ENCODE data around the gene PRELID3B. TPM values are rescaled to one million over a fixed set of nuclear protein-coding genes. Genes with fewer than 3 reads are reported as not detected.

The PRELID3B gene
- total and polyA plus RNA-seq, 7 experiments from 2014 or later, result 17.6 to 70.4 (median 42.0) TPM

DNA sequence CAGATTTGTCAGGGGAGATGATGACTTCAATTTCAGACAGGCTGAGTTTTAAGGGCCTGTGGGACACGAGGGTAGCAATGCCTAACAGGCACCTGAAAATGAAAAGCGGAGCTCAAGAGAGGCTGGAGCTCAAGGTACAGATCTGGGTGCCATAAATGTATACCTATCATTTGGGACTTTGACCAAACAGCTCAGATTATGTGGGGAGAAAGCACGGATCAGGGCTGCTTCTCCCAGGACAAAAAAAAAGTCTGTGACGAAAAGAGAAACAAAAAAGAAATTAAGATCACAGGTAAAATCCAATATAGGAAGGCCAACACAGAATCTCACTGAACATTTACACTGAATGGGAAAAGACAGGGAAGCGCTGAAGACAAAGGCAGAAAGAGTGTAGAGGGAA, 1.9 kb downstream of the PRELID3B start:
- peak overlapping the region; percentile 16 to 90 (median 58) for H3K27ac Mint-ChIP-seq
- peaks cover 40 to 61% (median 58%) of the 10 kb centered on the region in 7 donors for H3K4me1 Mint-ChIP-seq
- peaks cover 13 to 27% (median 18%) of the 10 kb centered on the region in 3 experiments for H3K36me3 ChIP-seq (ENCODE audit: control insufficient read depth in 2 of 3, insufficient read depth in 3 of 3, low read length in 3 of 3)
- H3K27me3 ChIP-seq (ENCODE audit: control insufficient read depth in 2 of 2, insufficient read depth in 2 of 2, low read length in 2 of 2), result no peaks in the 10 kb centered on the region
- peak overlapping the region; percentile 81 to 96 (median 90) for H3K4me3 Mint-ChIP-seq
- POLR2A ChIA-PET, result interaction anchor here (0.7 to 4.3 kb wide), 4 partner anchors 8 to 151 kb away, joined by 3 to 58 read pairs (median 4); partner anchors contain the start of gene ATP5F1E
- H3K36me3 Mint-ChIP-seq, result peaks cover 11 to 37% (median 15%) of the 10 kb centered on the region in 5 donors
- CTCF ChIA-PET, result no interaction called here
- DNase-seq (no peak), ATAC-seq (no peak)
- H3K9me3 Mint-ChIP-seq, result no peaks in the 10 kb centered on the region
- H3K9me3 ChIP-seq (ENCODE audit: control insufficient read depth in 2 of 3, low read length in 3 of 3), result no peaks in the 10 kb centered on the region
- intact Hi-C loops (cut with micrococcal nuclease), result loop anchor here (5.0 kb wide), 3 partner anchors 182 to 1408 kb away; partner anchors contain the start of gene RAB22A (in 1 of the 2)
- H3K27ac ChIP-seq (ENCODE audit: low read depth, low read length), result no peak overlapping the region
- peaks cover 30 to 32% of the 10 kb centered on the region in 2 donors for H3K4me1 ChIP-seq (ENCODE audit: control insufficient read depth in 2 of 2, insufficient read depth in 2 of 2, low read length in 2 of 2)
- no peaks in the 10 kb centered on the region for H3K27me3 Mint-ChIP-seq
- H3K4me3 ChIP-seq (ENCODE audit: low read length), result no peak overlapping the region

DNA sequence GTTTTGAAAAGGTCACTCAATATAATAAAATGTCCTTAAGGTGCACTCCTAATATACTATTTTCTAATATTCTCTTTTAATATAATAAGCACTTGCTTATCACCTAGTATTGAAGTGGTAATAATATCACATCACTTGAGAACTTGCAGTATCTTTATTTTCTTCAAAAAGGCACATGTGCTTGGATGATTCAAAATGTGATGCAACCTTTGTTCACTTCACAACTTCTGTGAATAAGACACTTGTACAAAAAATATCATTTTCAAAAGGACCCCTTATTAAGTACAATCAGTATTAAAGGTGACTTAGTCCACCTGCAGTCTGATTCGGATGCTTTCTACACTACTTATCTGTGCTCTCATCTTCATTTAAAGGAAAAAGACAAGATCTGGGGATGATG, 3.4 kb downstream of the PRELID3B start:
- no peaks in the 10 kb centered on the region for H3K9me3 Mint-ChIP-seq
- no peaks in the 10 kb centered on the region for H3K9me3 ChIP-seq (ENCODE audit: control insufficient read depth in 2 of 3, low read length in 3 of 3)
- no peaks in the 10 kb centered on the region for H3K27me3 ChIP-seq (ENCODE audit: control insufficient read depth in 2 of 2, insufficient read depth in 2 of 2, low read length in 2 of 2)
- peaks cover 40 to 59% (median 56%) of the 10 kb centered on the region in 7 donors for H3K4me1 Mint-ChIP-seq
- intact Hi-C loops (cut with micrococcal nuclease), result loop anchor here in 1 of 2 donors (10.0 kb wide), 2 partner anchors 804 to 1644 kb away; partner anchors contain the start of gene RBM38
- no peak overlapping the region for H3K4me3 ChIP-seq (ENCODE audit: low read length)
- H3K4me1 ChIP-seq (ENCODE audit: control insufficient read depth in 2 of 2, insufficient read depth in 2 of 2, low read length in 2 of 2), result peaks cover 29% of the 10 kb centered on the region in 2 donors
- H3K27ac Mint-ChIP-seq, result peak overlapping the region in 1 of 9 donors; percentile 32
- no peak overlapping the region for H3K27ac ChIP-seq (ENCODE audit: low read depth, low read length)
- no peak for DNase-seq
- POLR2A ChIA-PET, result no interaction called here
- H3K36me3 ChIP-seq (ENCODE audit: control insufficient read depth in 2 of 3, insufficient read depth in 3 of 3, low read length in 3 of 3), result peaks cover 17 to 33% (median 18%) of the 10 kb centered on the region in 3 experiments
- peak overlapping the region in 4 of 10 donors; percentile 22 to 92 (median 48) for H3K4me3 Mint-ChIP-seq
- peaks cover 15 to 48% (median 19%) of the 10 kb centered on the region in 5 donors for H3K36me3 Mint-ChIP-seq
- CTCF ChIA-PET, result no interaction called here
- no peaks in the 10 kb centered on the region for H3K27me3 Mint-ChIP-seq
- no peak for ATAC-seq

DNA sequence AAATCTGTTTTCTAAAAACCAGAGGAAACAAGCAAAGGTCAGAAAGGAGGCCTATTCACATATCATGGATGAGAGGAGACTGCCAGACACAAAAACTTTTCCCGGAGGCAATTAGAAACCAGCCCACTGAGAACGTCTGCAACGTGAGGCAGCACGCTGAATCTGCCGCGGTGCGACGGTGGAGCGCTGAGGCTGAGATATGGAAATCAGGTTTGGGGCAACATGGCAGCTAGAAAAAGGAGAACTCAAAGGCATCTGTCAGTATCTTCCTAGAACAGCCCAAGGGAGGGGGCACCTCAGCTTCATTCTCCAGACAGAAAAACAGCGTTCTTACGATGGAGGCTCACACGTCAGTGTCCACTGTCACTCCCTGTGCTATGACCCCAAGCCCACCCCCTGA, 5.2 kb downstream of the PRELID3B start:
- peaks cover 17 to 33% (median 18%) of the 10 kb centered on the region in 3 experiments for H3K36me3 ChIP-seq (ENCODE audit: control insufficient read depth in 2 of 3, insufficient read depth in 3 of 3, low read length in 3 of 3)
- H3K27me3 Mint-ChIP-seq, result no peaks in the 10 kb centered on the region

GRCh38 chr20:59035381-59035780, 7.2 kb downstream of the PRELID3B start:
- ATAC-seq (no peak), DNase-seq (no peak)
- Histone ChIP-seq H3K4me1 (ENCODE audit: control insufficient read depth in 2 of 2, insufficient read depth in 2 of 2, low read length in 2 of 2) (peaks cover 12 to 21% of the 10 kb centered on the region in 2 donors), H3K4me3 (ENCODE audit: low read length) (no peak overlapping the region), H3K27me3 (ENCODE audit: control insufficient read depth in 2 of 2, insufficient read depth in 2 of 2, low read length in 2 of 2) (no peaks in the 10 kb centered on the region), H3K27ac (ENCODE audit: low read depth, low read length) (no peak overlapping the region), H3K36me3 (ENCODE audit: control insufficient read depth in 2 of 3, insufficient read depth in 3 of 3, low read length in 3 of 3) (peaks cover 17 to 33% (median 19%) of the 10 kb centered on the region in 3 experiments), H3K9me3 (ENCODE audit: control insufficient read depth in 2 of 3, low read length in 3 of 3) (no peaks in the 10 kb centered on the region)
- ChIA-PET POLR2A (no interaction called here), CTCF (no interaction called here)
- intact Hi-C loops (cut with micrococcal nuclease), result loop anchor here in 1 of 2 donors (10.0 kb wide), 2 partner anchors 801 to 1641 kb away; partner anchors contain the start of gene RBM38
- Mint-ChIP-seq H3K27ac (peak overlapping the region in 4 of 9 donors; percentile 6 to 65 (median 44)), H3K9me3 (no peaks in the 10 kb centered on the region), H3K4me3 (no peak overlapping the region), H3K4me1 (peaks cover 33 to 50% (median 46%) of the 10 kb centered on the region in 7 donors), H3K36me3 (peaks cover 15 to 40% (median 23%) of the 10 kb centered on the region in 5 donors), H3K27me3 (no peaks in the 10 kb centered on the region)

More for the DNA sequence above, 5.2 kb downstream of the PRELID3B start:
- no peak for ATAC-seq
- H3K4me3 ChIP-seq (ENCODE audit: low read length), result no peak overlapping the region
- Mint-ChIP-seq H3K9me3 (no peaks in the 10 kb centered on the region), H3K4me3 (no peak overlapping the region), H3K4me1 (peaks cover 39 to 56% (median 49%) of the 10 kb centered on the region in 7 donors), H3K27ac (peak overlapping the region in 2 of 9 donors; percentile 30 to 79), H3K36me3 (peaks cover 15 to 48% (median 19%) of the 10 kb centered on the region in 5 donors)
- peaks cover 17 to 28% of the 10 kb centered on the region in 2 donors for H3K4me1 ChIP-seq (ENCODE audit: control insufficient read depth in 2 of 2, insufficient read depth in 2 of 2, low read length in 2 of 2)
- H3K9me3 ChIP-seq (ENCODE audit: control insufficient read depth in 2 of 3, low read length in 3 of 3), result no peaks in the 10 kb centered on the region
- no peaks in the 10 kb centered on the region for H3K27me3 ChIP-seq (ENCODE audit: control insufficient read depth in 2 of 2, insufficient read depth in 2 of 2, low read length in 2 of 2)
- ChIA-PET POLR2A (interaction anchor here (0.6 kb wide), 1 partner anchor 9 kb away, joined by 6 read pairs; no protein-coding TSS in a partner anchor), CTCF (no interaction called here)
- intact Hi-C loops (cut with micrococcal nuclease), result loop anchor here in 1 of 2 donors (10.0 kb wide), 2 partner anchors 803 to 1643 kb away; partner anchors contain the start of gene RBM38
- DNase-seq, result no peak
- H3K27ac ChIP-seq (ENCODE audit: low read depth, low read length), result no peak overlapping the region

- peaks cover 26 to 32% of the 10 kb centered on the region in 2 donors for H3K4me1 ChIP-seq (ENCODE audit: control insufficient read depth in 2 of 2, insufficient read depth in 2 of 2, low read length in 2 of 2)
- ATAC-seq, result no peak
- peak overlapping the region in 4 of 9 donors; percentile 55 to 84 (median 68) for H3K27ac Mint-ChIP-seq
- DNase-seq, result no peak
- peaks cover 12 to 48% (median 27%) of the 10 kb centered on the region in 5 donors for H3K36me3 Mint-ChIP-seq
- no peaks in the 10 kb centered on the region for H3K27me3 Mint-ChIP-seq
- CTCF ChIA-PET, result interaction anchor here (1.1 kb wide), 1 partner anchor 53 kb away, joined by 4 read pairs; the partner anchor contains the start of gene NELFCD
- POLR2A ChIA-PET, result interaction anchor here (0.6 to 4.5 kb wide), 17 partner anchors 9 to 167 kb away, joined by 3 to 58 read pairs (median 5); partner anchors contain the start of genes NELFCD, PRELID3B and ZNF831
- no peaks in the 10 kb centered on the region for H3K9me3 ChIP-seq (ENCODE audit: control insufficient read depth in 2 of 3, low read length in 3 of 3)
- H3K9me3 Mint-ChIP-seq, result no peaks in the 10 kb centered on the region
- H3K27ac ChIP-seq (ENCODE audit: low read depth, low read length), result no peak overlapping the region
- peaks cover 31 to 50% (median 47%) of the 10 kb centered on the region in 7 donors for H3K4me1 Mint-ChIP-seq
- H3K36me3 ChIP-seq (ENCODE audit: control insufficient read depth in 2 of 3, insufficient read depth in 3 of 3, low read length in 3 of 3), result peaks cover 24 to 49% (median 27%) of the 10 kb centered on the region in 3 experiments
- no peak overlapping the region for H3K4me3 ChIP-seq (ENCODE audit: low read length)
- no peaks in the 10 kb centered on the region for H3K27me3 ChIP-seq (ENCODE audit: control insufficient read depth in 2 of 2, insufficient read depth in 2 of 2, low read length in 2 of 2)
- intact Hi-C loops (cut with micrococcal nuclease), result loop anchor here (2.0 to 10.0 kb wide), 7 partner anchors 129 to 1639 kb away; partner anchors contain the start of genes RAB22A (in 1 of the 2), RBM38 (in 1 of the 2), STX16 (in 1 of the 2) and VAPB (in 1 of the 2)
- H3K4me3 Mint-ChIP-seq, result peak overlapping the region in 4 of 10 donors; percentile 13 to 55 (median 27)
Measured at GRCh38 chr20:59033616-59034165, 8.9 kb downstream of the PRELID3B start.

DNA sequence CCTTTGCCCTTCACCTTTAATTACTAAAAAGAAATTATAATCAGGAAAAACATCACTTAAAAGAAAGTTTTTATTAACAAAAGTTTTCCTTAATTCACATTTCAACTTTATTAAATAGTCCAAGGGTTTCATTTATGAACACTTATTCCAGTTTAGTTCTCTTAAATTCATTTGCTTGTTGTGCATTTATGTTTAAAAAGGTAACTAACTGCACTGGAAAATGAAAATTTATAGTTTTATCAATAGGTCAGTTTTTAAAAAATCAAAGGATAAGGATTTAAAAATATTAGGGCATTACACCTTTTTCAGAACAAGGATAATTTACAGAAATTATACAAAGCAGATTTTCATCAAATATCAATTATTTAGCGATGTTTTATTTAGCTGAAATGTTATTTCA, 9.5 kb downstream of the PRELID3B start:
- no peak for ATAC-seq
- peak overlapping the region; percentile 85 for H3K27ac ChIP-seq (ENCODE audit: low read depth, low read length)
- Mint-ChIP-seq H3K36me3 (peaks cover 12 to 51% (median 32%) of the 10 kb centered on the region in 5 donors), H3K27me3 (no peaks in the 10 kb centered on the region), H3K4me1 (peaks cover 34 to 54% (median 50%) of the 10 kb centered on the region in 7 donors), H3K9me3 (no peaks in the 10 kb centered on the region), H3K4me3 (peak overlapping the region; percentile 87 to 96 (median 92)), H3K27ac (peak overlapping the region; percentile 86 to 98 (median 93))
- H3K27me3 ChIP-seq (ENCODE audit: control insufficient read depth in 2 of 2, insufficient read depth in 2 of 2, low read length in 2 of 2), result no peaks in the 10 kb centered on the region
- CTCF ChIA-PET, result interaction anchor here (1.1 kb wide), 1 partner anchor 52 kb away, joined by 4 read pairs; the partner anchor contains the start of gene NELFCD
- POLR2A ChIA-PET, result interaction anchor here (0.6 to 4.5 kb wide), 17 partner anchors 9 to 382 kb away, joined by 3 to 58 read pairs (median 9); partner anchors contain the start of genes NELFCD, PRELID3B, STX16 and ZNF831
- H3K36me3 ChIP-seq (ENCODE audit: control insufficient read depth in 2 of 3, insufficient read depth in 3 of 3, low read length in 3 of 3), result peaks cover 21 to 50% (median 25%) of the 10 kb centered on the region in 3 experiments
- H3K4me1 ChIP-seq (ENCODE audit: control insufficient read depth in 2 of 2, insufficient read depth in 2 of 2, low read length in 2 of 2), result peaks cover 31 to 37% of the 10 kb centered on the region in 2 donors
- H3K9me3 ChIP-seq (ENCODE audit: control insufficient read depth in 2 of 3, low read length in 3 of 3), result no peaks in the 10 kb centered on the region
- no peak overlapping the region for H3K4me3 ChIP-seq (ENCODE audit: low read length)
- DNase-seq, result no peak
- intact Hi-C loops (cut with micrococcal nuclease), result loop anchor here (2.0 to 10.0 kb wide), 7 partner anchors 130 to 1638 kb away; partner anchors contain the start of genes RAB22A (in 1 of the 2), RBM38 (in 1 of the 2), STX16 (in 1 of the 2) and VAPB (in 1 of the 2)
